Measurements from ENCODE around the gene CAVIN1. TPM values are rescaled to one million over a fixed set of nuclear protein-coding genes. Genes with fewer than 3 reads are reported as not detected.
"Not testable (repeated sequence)": the region's sequence is repeated elsewhere in the genome, so short reads cannot be mapped to it uniquely, and the experiment has no call there.

CAVIN1 gene
- total and polyA plus RNA-seq, 2 experiments from 2014 or later, result 666 to 1,102 TPM

DNA sequence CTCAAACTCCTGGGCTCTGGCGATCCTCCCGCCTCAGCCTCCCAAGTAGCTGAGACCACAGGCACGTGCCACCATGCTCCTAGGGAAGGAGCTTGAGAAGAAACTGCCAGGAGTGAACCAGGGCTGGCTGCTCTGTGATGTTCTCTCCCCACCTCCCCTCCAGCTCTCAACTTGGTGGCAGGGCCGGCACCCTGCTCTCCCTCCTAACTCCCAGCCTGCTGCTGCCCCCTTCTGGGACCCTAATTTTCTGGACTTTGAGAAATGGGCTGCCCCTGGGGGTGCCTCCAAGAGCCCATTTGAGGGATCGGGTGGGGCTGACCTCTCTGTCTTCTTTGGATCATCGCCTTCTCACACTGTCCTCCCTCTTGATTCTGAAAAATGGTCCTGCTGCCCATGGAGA, 19.9 kb downstream of the CAVIN1 start:
- H4K20me1 ChIP-seq (ENCODE audit: insufficient read depth), result peaks cover 25% of the 10 kb centered on the region; the same call in 1 of the 2 replicates
- in situ Hi-C loops (cut with MboI), result loop anchor here (10.0 kb wide), 1 partner anchor 78 kb away; no protein-coding TSS in a partner anchor
- peaks cover 26% of the 10 kb centered on the region for H3K36me3 ChIP-seq (ENCODE audit: low read depth)

DNA sequence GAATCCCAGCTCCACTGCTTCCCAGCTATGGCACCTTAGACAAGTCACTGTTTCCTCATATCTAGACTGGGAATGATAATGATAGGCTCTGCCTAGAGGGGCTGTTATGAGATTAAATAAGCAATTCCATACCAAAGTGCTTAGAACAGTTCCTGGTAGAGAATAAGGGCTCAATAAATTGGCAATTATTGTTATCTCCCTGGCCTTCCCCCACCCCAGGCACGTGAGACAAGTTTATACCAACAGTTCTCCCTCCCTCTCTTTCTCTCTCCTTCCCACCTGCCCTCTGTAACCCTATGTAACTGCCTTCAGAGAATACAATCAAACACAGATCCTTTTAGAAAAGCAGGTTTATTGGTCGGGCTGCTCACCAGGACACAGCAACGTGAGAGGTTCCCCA, 20.9 kb downstream of the CAVIN1 start:
- H3K27me3 ChIP-seq (replicated peaks; ENCODE audit: insufficient read depth), result no peaks in the 10 kb centered on the region
- H3K36me3 ChIP-seq (ENCODE audit: low read depth), result peaks cover 26% of the 10 kb centered on the region
- no peak overlapping the region for H3K4me3 ChIP-seq
- H3K79me2 ChIP-seq (ENCODE audit: insufficient read depth), result peaks cover 68% of the 10 kb centered on the region
- in situ Hi-C loops (cut with MboI), result loop anchor here (10.0 kb wide), 1 partner anchor 77 kb away; no protein-coding TSS in a partner anchor
- peaks cover 81% of the 10 kb centered on the region for H3F3A ChIP-seq (ENCODE audit: insufficient read depth)
- TF ChIP-seq EZH2 (IDR thresholded peaks at IDR 0.05; ENCODE audit: insufficient read depth, poor library complexity, severe bottlenecking), result no peak
- no peak for TF ChIP-seq EZH2phosphoT487 (IDR thresholded peaks at IDR 0.05; ENCODE audit: insufficient read depth, low read depth)
- no peak for DNase-seq
- no peak overlapping the region for H3K4me2 ChIP-seq (ENCODE audit: unreplicated experiment)
- peaks cover 18% of the 10 kb centered on the region; the same call in 1 of the 2 replicates for H4K20me1 ChIP-seq (ENCODE audit: insufficient read depth)
- no peaks in the 10 kb centered on the region for H3K9me3 ChIP-seq (ENCODE audit: low read depth)
- H2AFZ ChIP-seq, result no peak overlapping the region
- WGBS, 2 experiments (ENCODE audit: low coverage in 1 of 2, low lambda C conversion rate in 2 of 2, missing lambda C conversion rate in 2 of 2), result 45 to 51% methylated on average over 3 of the region's 3 CpGs
- peaks cover 55% of the 10 kb centered on the region for H3K4me1 ChIP-seq (ENCODE audit: insufficient read depth)
- H3K9me2 ChIP-seq (ENCODE audit: insufficient read depth), result no peaks in the 10 kb centered on the region
- peak overlapping the region; percentile 77 for H3K27ac ChIP-seq
- H3K9ac ChIP-seq, result peak overlapping the region; percentile 20; the same call in 1 of the 2 replicates

More for the DNA sequence above, 19.9 kb downstream of the CAVIN1 start:
- peaks cover 78% of the 10 kb centered on the region for H3K79me2 ChIP-seq (ENCODE audit: insufficient read depth)
- H3K27ac ChIP-seq, result peak overlapping the region; percentile 77
- H3K4me3 ChIP-seq, result no peak overlapping the region
- peaks cover 64% of the 10 kb centered on the region for H3K4me1 ChIP-seq (ENCODE audit: insufficient read depth)
- no peaks in the 10 kb centered on the region for H3K27me3 ChIP-seq (replicated peaks; ENCODE audit: insufficient read depth)
- peak overlapping the region; percentile 20; the same call in 1 of the 2 replicates for H3K9ac ChIP-seq
- no peak overlapping the region for H3K4me2 ChIP-seq (ENCODE audit: unreplicated experiment)
- TF ChIP-seq EZH2phosphoT487 (IDR thresholded peaks at IDR 0.05; ENCODE audit: insufficient read depth, low read depth) (no peak), EZH2 (IDR thresholded peaks at IDR 0.05; ENCODE audit: insufficient read depth, poor library complexity, severe bottlenecking) (no peak)
- 73 to 82% methylated on average over 6 of the region's 6 CpGs for WGBS, 2 experiments (ENCODE audit: low coverage in 1 of 2, low lambda C conversion rate in 2 of 2, missing lambda C conversion rate in 2 of 2)
- DNase-seq, result no peak
- H3K9me2 ChIP-seq (ENCODE audit: insufficient read depth), result no peaks in the 10 kb centered on the region
- H3F3A ChIP-seq (ENCODE audit: insufficient read depth), result peaks cover 86% of the 10 kb centered on the region
- no peaks in the 10 kb centered on the region for H3K9me3 ChIP-seq (ENCODE audit: low read depth)
- no peak overlapping the region for H2AFZ ChIP-seq

DNA sequence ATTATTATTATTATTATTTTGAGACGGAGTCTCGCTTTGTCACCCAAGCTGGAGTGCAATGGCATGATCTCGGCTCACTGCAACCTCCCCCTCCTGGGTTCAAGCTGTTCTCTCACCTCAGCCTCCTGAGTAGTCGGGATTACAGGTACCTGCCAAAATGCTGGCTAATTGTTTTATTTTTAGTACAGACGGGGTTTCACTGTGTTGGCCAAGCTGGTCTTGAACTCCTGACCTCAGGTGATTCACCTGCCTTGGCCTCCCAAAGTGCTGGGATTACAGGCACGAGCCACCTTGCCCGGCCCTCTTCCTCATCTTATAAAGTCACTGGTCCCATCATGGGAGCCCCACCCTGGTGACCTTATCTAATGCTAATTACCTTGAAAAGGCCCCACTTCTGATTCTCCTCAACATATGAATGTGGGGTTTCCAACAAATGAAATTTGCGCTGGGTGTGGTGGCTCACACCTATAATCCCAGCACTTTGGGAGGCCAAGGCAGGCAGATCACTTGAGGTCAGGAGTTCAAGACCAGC, 22.1 kb downstream of the CAVIN1 start:
- in situ Hi-C loops (cut with MboI), result loop anchor here (10.0 kb wide), 1 partner anchor 76 kb away; no protein-coding TSS in a partner anchor
- H3K36me3 ChIP-seq (ENCODE audit: low read depth), result peaks cover 26% of the 10 kb centered on the region
- not testable (repeated sequence) for H3K4me3 ChIP-seq; H3K9ac ChIP-seq; H3K4me2 ChIP-seq (ENCODE audit: unreplicated experiment); DNase-seq; H3K27me3 ChIP-seq (replicated peaks; ENCODE audit: insufficient read depth); H3K9me3 ChIP-seq (ENCODE audit: low read depth); H3K9me2 ChIP-seq (ENCODE audit: insufficient read depth); H2AFZ ChIP-seq
- peaks cover 45% of the 10 kb centered on the region for H3K4me1 ChIP-seq (ENCODE audit: insufficient read depth)
- 65 to 69% methylated on average over 8 of the region's 8 CpGs for WGBS, 2 experiments (ENCODE audit: low coverage in 1 of 2, low lambda C conversion rate in 2 of 2, missing lambda C conversion rate in 2 of 2)
- peaks cover 56% of the 10 kb centered on the region for H3K79me2 ChIP-seq (ENCODE audit: insufficient read depth)
- peaks cover 11% of the 10 kb centered on the region; the same call in 1 of the 2 replicates for H4K20me1 ChIP-seq (ENCODE audit: insufficient read depth)
- peaks cover 70% of the 10 kb centered on the region for H3F3A ChIP-seq (ENCODE audit: insufficient read depth)
- H3K27ac ChIP-seq, result peak overlapping the region; percentile 77

DNA sequence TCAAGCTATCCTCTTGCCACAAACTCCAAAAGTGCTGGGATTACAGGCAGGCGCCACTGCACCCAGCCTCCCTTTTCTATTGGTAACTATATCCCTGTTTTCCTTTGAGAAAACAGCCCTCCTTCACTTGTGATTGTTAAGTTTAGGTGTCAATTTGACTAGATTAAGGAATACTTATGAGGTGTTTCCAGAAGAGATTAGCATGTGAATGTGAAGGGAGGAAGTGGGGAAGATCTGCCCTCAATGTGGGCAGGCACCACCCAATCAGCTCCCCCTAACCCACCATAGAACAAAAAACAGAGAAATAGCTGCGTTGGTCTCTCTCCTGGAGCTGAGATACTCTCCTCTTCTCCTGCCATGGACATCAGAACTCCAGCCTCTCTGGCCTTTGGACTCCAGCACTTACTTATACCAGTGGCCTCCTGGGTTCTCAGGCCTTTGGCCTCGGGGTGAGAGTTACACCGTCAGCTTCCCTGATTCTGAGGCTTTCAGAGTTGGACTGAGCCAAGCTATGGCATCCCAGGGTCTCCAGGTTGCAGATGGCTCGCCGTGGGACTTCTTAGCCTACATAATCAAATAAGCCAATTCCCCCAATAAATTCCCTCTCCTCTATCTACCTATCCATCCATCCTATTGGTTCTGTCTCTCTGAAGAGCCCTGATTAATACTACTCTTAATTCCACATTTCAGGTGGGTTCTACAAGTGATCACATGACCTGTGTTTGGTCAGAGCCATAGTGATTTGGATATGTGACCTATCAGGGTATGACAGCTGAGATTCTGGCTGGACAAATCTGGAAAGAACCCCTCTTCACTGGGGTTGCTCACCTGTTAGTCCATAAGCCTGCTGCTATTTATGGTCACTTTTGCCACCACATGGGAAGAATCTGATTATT, 22.9 kb downstream of the CAVIN1 start:
- 81 to 84% methylated on average over 6 of the region's 6 CpGs for WGBS, 2 experiments (ENCODE audit: low coverage in 1 of 2, low lambda C conversion rate in 2 of 2, missing lambda C conversion rate in 2 of 2)
- H3K27me3 ChIP-seq (replicated peaks; ENCODE audit: insufficient read depth), result no peaks in the 10 kb centered on the region
- peaks cover 49% of the 10 kb centered on the region for H3K79me2 ChIP-seq (ENCODE audit: insufficient read depth)
- peak overlapping the region; percentile 77 for H3K27ac ChIP-seq
- H3K9me3 ChIP-seq (ENCODE audit: low read depth), result no peaks in the 10 kb centered on the region
- no peak overlapping the region for H3K4me2 ChIP-seq (ENCODE audit: unreplicated experiment)
- H3K9me2 ChIP-seq (ENCODE audit: insufficient read depth), result no peaks in the 10 kb centered on the region
- DNase-seq, result no peak
- H3K9ac ChIP-seq, result no peak overlapping the region
- H3K36me3 ChIP-seq (ENCODE audit: low read depth), result peaks cover 26% of the 10 kb centered on the region
- H2AFZ ChIP-seq, result no peak overlapping the region
- in situ Hi-C loops (cut with MboI), result loop anchor here (10.0 kb wide), 1 partner anchor 75 kb away; no protein-coding TSS in a partner anchor
- H3F3A ChIP-seq (ENCODE audit: insufficient read depth), result peaks cover 67% of the 10 kb centered on the region
- peaks cover 45% of the 10 kb centered on the region for H3K4me1 ChIP-seq (ENCODE audit: insufficient read depth)
- TF ChIP-seq EZH2 (IDR thresholded peaks at IDR 0.05; ENCODE audit: insufficient read depth, poor library complexity, severe bottlenecking), result no peak
- TF ChIP-seq EZH2phosphoT487 (IDR thresholded peaks at IDR 0.05; ENCODE audit: insufficient read depth, low read depth), result no peak
- peaks cover 11% of the 10 kb centered on the region; the same call in 1 of the 2 replicates for H4K20me1 ChIP-seq (ENCODE audit: insufficient read depth)
- no peak overlapping the region for H3K4me3 ChIP-seq
